MCF 10A (cell line): ENCODE data around the gene CDC42SE1. TPM values are rescaled to one million over a fixed set of nuclear protein-coding genes. Genes with fewer than 3 reads are reported as not detected.
A peak's percentile ranks its signal among the peaks of the same experiment; 100 is the strongest.

Experiments used
- BruUV-seq: library from RNA; stranded (reverse); fragments of 400-500 nt; replicated peaks from 2 replicates; lab custom pipeline; 2021; lab: Mats Ljungman, UMichigan
- CTCF ChIA-PET: fragments of 300-600 bp; sonication (Branson Sonifier 250); formaldehyde crosslinking; extraction: SDS; loops from one replicate; lab custom pipeline; 2021; ENCODE audit warnings: antibody characterized with exemption, inconsistent platforms; lab: Yijun Ruan, JAX
- POLR2A ChIA-PET: fragments of 300-600, 350-650 bp; sonication (Branson Sonifier 250); formaldehyde crosslinking; extraction: SDS; loops from one replicate; lab custom pipeline; 2020; ENCODE audit warnings: antibody characterized with exemption, inconsistent platforms; lab: Yijun Ruan, JAX
- DNase-seq: peaks from one replicate; pipeline ENCODE4 v3.0.0-alpha.2; 2018; ENCODE audit not compliant: unreplicated experiment
- H3K27ac Mint-ChIP-seq: one replicate; pipeline ENCODE4 v1.8.0; 2022; ENCODE audit warnings: mild to moderate bottlenecking, low read depth, mixed read lengths; ENCODE audit not compliant: unreplicated experiment
- H3K27me3 Mint-ChIP-seq: one replicate; pipeline ENCODE4 v1.8.0; 2022; ENCODE audit warnings: mixed read lengths; ENCODE audit not compliant: insufficient read depth, unreplicated experiment
- H3K36me3 Mint-ChIP-seq: one replicate; pipeline ENCODE4 v1.8.0; 2022; ENCODE audit warnings: mild to moderate bottlenecking, moderate library complexity, mixed read lengths; ENCODE audit not compliant: insufficient read depth, unreplicated experiment
- H3K4me1 Mint-ChIP-seq: one replicate; pipeline ENCODE4 v1.8.0; 2022; ENCODE audit warnings: mixed read lengths; ENCODE audit not compliant: insufficient read depth, unreplicated experiment
- H3K4me3 Mint-ChIP-seq: one replicate; pipeline ENCODE4 v1.8.0; 2022; ENCODE audit warnings: mild to moderate bottlenecking, moderate library complexity, mixed read lengths; ENCODE audit not compliant: unreplicated experiment
- H3K9me3 Mint-ChIP-seq: one replicate; pipeline ENCODE4 v1.8.0; 2022; ENCODE audit warnings: mixed read lengths; ENCODE audit not compliant: unreplicated experiment
- intact Hi-C: fragments of 100-400 bp; cut with micrococcal nuclease; formaldehyde crosslinking; loops from 2 replicates; pipeline ENCODE4 v1.14.1; 2022
- total RNA-seq: library from RNA; stranded (reverse); gene quantifications from 2 replicates; pipeline ENCODE4 v1.2.3, GENCODE V29; 2022
- TF ChIP-seq, protein P1 (sequence below): fragments of 200-600 bp; IDR thresholded peaks from one replicate; pipeline ENCODE4 v1.8.0; 2022; ENCODE audit warnings: antibody characterized with exemption, mild to moderate bottlenecking; ENCODE audit not compliant: unreplicated experiment

The CDC42SE1 gene
- total RNA-seq, 1 experiment from 2014 or later, result 139 TPM

DNA sequence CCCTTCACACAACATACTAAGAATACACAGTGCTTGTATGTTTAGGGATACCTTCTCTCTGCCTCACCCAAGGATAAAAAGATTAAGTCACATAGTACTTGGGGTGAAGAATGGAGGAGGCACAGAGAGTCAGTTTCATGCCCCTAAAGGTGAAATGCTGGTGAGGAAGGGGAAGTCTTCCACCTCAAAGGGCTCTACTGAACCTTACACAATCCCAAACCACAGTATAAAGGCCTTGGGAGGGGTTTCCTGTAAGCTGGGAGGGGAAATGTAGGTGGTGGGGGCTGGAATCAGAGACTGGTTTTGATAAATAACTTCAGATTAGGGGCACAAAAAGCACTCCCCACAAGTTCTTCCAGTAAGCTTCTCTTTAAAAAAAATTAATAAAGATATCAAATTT, 56.2 kb downstream of the CDC42SE1 start:
- Mint-ChIP-seq H3K27ac (no peak overlapping the region), H3K36me3 (peaks cover 27% of the 10 kb centered on the region), H3K27me3 (no peaks in the 10 kb centered on the region), H3K9me3 (no peaks in the 10 kb centered on the region), H3K4me3 (no peak overlapping the region), H3K4me1 (peaks cover 37% of the 10 kb centered on the region)
- no TSS peak for BruUV-seq
- intact Hi-C loops, result no loop called here
- DNase-seq, result no peak
- CTCF ChIA-PET, result interaction anchor here (0.5 to 1.2 kb wide), 4 partner anchors 8 to 380 kb away, joined by 3 to 5 read pairs (median 4); partner anchors contain the start of gene CDC42SE1
- POLR2A ChIA-PET, result interaction anchor here (0.7 to 1.2 kb wide), 4 partner anchors 9 to 73 kb away, joined by 3 read pairs; no protein-coding TSS in a partner anchor
- TF ChIP-seq, protein P1, sequence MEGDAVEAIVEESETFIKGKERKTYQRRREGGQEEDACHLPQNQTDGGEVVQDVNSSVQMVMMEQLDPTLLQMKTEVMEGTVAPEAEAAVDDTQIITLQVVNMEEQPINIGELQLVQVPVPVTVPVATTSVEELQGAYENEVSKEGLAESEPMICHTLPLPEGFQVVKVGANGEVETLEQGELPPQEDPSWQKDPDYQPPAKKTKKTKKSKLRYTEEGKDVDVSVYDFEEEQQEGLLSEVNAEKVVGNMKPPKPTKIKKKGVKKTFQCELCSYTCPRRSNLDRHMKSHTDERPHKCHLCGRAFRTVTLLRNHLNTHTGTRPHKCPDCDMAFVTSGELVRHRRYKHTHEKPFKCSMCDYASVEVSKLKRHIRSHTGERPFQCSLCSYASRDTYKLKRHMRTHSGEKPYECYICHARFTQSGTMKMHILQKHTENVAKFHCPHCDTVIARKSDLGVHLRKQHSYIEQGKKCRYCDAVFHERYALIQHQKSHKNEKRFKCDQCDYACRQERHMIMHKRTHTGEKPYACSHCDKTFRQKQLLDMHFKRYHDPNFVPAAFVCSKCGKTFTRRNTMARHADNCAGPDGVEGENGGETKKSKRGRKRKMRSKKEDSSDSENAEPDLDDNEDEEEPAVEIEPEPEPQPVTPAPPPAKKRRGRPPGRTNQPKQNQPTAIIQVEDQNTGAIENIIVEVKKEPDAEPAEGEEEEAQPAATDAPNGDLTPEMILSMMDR, result no peak

DNA sequence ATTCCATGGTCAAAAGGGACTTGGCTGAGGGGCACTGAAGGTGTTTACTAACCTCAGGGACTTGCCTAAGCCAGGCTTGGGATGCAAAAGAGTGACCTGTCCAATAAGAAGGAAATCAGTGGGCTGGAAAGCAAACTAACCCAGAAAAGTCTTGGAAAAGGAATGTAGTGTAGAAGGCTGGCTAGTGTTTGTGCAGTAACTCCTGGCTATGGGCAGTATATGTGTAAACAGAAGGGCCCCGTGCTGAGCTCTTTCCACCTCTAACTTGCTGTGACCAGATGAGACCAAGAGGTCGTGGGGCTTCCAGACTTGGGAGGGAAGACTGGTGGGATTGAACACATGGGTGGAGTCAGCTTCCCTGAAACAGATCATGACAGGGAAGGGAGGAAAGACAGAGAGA, 56.8 kb downstream of the CDC42SE1 start:
- no TSS peak for BruUV-seq
- ChIA-PET POLR2A (interaction anchor here (1.1 to 1.3 kb wide), 3 partner anchors 8 to 26 kb away, joined by 3 to 6 read pairs (median 3); partner anchors contain the start of gene ANXA9), CTCF (interaction anchor here (0.5 to 12.4 kb wide), 6 partner anchors 8 to 177 kb away, joined by 3 to 302 read pairs (median 4); partner anchors contain the start of genes ANXA9, CDC42SE1, CERS2 and TNFAIP8L2)
- H3K27me3 Mint-ChIP-seq, result no peaks in the 10 kb centered on the region
- peak overlapping the region; percentile 13 for H3K4me3 Mint-ChIP-seq
- no peaks in the 10 kb centered on the region for H3K9me3 Mint-ChIP-seq
- H3K4me1 Mint-ChIP-seq, result peaks cover 32% of the 10 kb centered on the region
- intact Hi-C loops, result no loop called here
- DNase-seq, result no peak
- TF ChIP-seq, protein P1, result no peak
- H3K36me3 Mint-ChIP-seq, result peaks cover 27% of the 10 kb centered on the region
- H3K27ac Mint-ChIP-seq, result no peak overlapping the region

DNA sequence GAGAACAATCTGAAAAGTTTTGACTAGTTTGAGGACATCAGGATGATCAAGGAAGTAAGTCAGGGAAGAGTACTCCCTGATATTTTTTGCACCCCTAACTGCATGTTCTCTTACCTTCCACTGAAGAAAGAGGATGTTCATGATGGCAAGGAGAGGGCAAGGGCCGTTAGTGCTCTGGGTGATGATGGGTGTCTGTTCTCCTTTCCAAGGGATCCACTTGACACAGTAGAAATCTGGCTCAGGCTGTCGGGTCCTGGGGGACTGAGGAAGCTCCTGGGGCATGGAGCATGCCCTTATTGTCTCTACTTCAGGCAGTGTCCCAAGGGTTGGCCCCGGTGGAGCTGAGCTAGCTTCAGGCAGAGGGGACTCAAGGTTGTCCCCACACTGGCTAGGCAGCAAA, 57.4 kb downstream of the CDC42SE1 start:
- no peak for DNase-seq
- no TSS peak for BruUV-seq
- Mint-ChIP-seq H3K4me3 (no peak overlapping the region), H3K27ac (no peak overlapping the region), H3K36me3 (peaks cover 21% of the 10 kb centered on the region), H3K4me1 (peaks cover 26% of the 10 kb centered on the region), H3K27me3 (no peaks in the 10 kb centered on the region), H3K9me3 (no peaks in the 10 kb centered on the region)
- POLR2A ChIA-PET, result interaction anchor here (1.1 to 1.3 kb wide), 3 partner anchors 17 to 45 kb away, joined by 3 to 6 read pairs (median 3); partner anchors contain the start of gene ANXA9
- intact Hi-C loops, result no loop called here
- CTCF ChIA-PET, result interaction anchor here (0.5 to 12.4 kb wide), 9 partner anchors 9 to 661 kb away, joined by 3 to 302 read pairs (median 5); partner anchors contain the start of genes ANXA9, CERS2, SETDB1 and TNFAIP8L2
- TF ChIP-seq, protein P1, result no peak

DNA sequence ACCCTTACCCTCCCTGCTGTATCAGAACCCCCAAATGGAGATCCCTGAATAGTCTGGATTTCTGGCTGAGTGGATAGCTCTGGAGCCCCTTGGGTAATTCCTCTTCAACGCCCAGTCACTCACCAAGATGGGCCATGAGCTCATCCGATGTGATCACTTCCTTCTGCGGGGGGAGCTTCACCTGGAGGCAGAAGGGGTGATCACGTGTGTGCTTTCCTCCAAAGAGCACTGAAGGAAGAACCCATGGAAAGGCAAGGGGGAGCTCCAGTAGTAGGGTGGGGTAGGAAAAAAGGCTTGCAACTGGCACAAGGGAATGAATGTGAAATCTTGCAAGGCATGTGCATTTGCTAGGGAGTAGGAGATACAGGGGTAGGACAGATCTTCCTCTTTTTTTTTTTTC, 57.8 kb downstream of the CDC42SE1 start:
- Mint-ChIP-seq H3K4me3 (no peak overlapping the region), H3K9me3 (no peaks in the 10 kb centered on the region), H3K4me1 (peaks cover 23% of the 10 kb centered on the region), H3K36me3 (peaks cover 17% of the 10 kb centered on the region), H3K27ac (no peak overlapping the region), H3K27me3 (no peaks in the 10 kb centered on the region)
- TF ChIP-seq, protein P1, result no peak
- POLR2A ChIA-PET, result interaction anchor here (0.6 to 1.4 kb wide), 5 partner anchors 16 to 211 kb away, joined by 3 to 6 read pairs (median 3); partner anchors contain the start of gene ANXA9
- intact Hi-C loops, result no loop called here
- BruUV-seq, result no TSS peak
- no peak for DNase-seq
- CTCF ChIA-PET, result interaction anchor here (0.6 to 12.4 kb wide), 7 partner anchors 9 to 660 kb away, joined by 3 to 302 read pairs (median 6); partner anchors contain the start of genes ANXA9, CERS2, SETDB1 and TNFAIP8L2

Other genes starting within 250 kb of the CDC42SE1 start
- gene ARNT, start 183.0 kb downstream of the CDC42SE1 start, total RNA-seq, result 40.3 and 42.9 TPM in 2 replicates
- gene CTXND2, start 172.5 kb downstream of the CDC42SE1 start, total RNA-seq, result not detected in 2 replicates
- 67.4 and 69.4 TPM in 2 replicates for gene SETDB1, start 133.3 kb downstream of the CDC42SE1 start, total RNA-seq
- 270 TPM in 2 replicates for gene CERS2, start 84.8 kb downstream of the CDC42SE1 start, total RNA-seq
- 0.37 and 0.61 TPM in 2 replicates for gene ANXA9, start 77.3 kb downstream of the CDC42SE1 start, total RNA-seq
- gene MINDY1, start 52.7 kb downstream of the CDC42SE1 start, total RNA-seq, result 8.9 and 10.4 TPM in 2 replicates
- 17.6 and 24.1 TPM in 2 replicates for gene PRUNE1, start 51.2 kb downstream of the CDC42SE1 start, total RNA-seq
- 1.2 and 2.3 TPM in 2 replicates for gene BNIPL, start 23.0 kb downstream of the CDC42SE1 start, total RNA-seq
- gene C1orf56, start 11.9 kb downstream of the CDC42SE1 start, total RNA-seq, result 2.2 and 2.7 TPM in 2 replicates
- gene MLLT11, start 775 bp upstream of the CDC42SE1 start, total RNA-seq, result 0.86 and 1.3 TPM in 2 replicates
- 20.2 and 22.9 TPM in 2 replicates for gene GABPB2, start 11.1 kb upstream of the CDC42SE1 start, total RNA-seq
- gene SEMA6C, start 87.0 kb upstream of the CDC42SE1 start, total RNA-seq, result 2.3 and 9.5 TPM in 2 replicates
- gene TNFAIP8L2, start 97.0 kb upstream of the CDC42SE1 start, total RNA-seq, result not detected in 2 replicates
- 14.4 and 22.3 TPM in 2 replicates for gene LYSMD1, start 106.3 kb upstream of the CDC42SE1 start, total RNA-seq
- gene SCNM1, start 106.5 kb upstream of the CDC42SE1 start, total RNA-seq, result 88.5 and 93.0 TPM in 2 replicates
- 1.1 TPM in 1 of 2 replicates, not detected in the other for gene TMOD4, start 116.4 kb upstream of the CDC42SE1 start, total RNA-seq
- 106 and 108 TPM in 2 replicates for gene VPS72, start 130.6 kb upstream of the CDC42SE1 start, total RNA-seq
- 150 and 163 TPM in 2 replicates for gene PIP5K1A, start 138.9 kb upstream of the CDC42SE1 start, total RNA-seq
- gene PSMD4, start 195.1 kb upstream of the CDC42SE1 start, total RNA-seq, result 266 and 285 TPM in 2 replicates
- gene ZNF687, start 222.7 kb upstream of the CDC42SE1 start, total RNA-seq, result 26.3 and 27.5 TPM in 2 replicates